Mesendoderm (in vitro differentiated cells): ENCODE data around the gene AGAP1.

Source experiments
- DNase-seq: peaks from one replicate; pipeline ENCODE4 v3.0.0; 2013
- H2AK5ac ChIP-seq: 2 replicates; pipeline ENCODE4 v1.6.1; 2013; ENCODE audit warnings: low read length, inconsistent platforms
- H2BK120ac ChIP-seq: 2 replicates; pipeline ENCODE4 v1.6.1; 2013; ENCODE audit warnings: low read depth, mild to moderate bottlenecking, low read length, moderate library complexity, mixed read lengths
- H2BK15ac ChIP-seq: replicated peaks from 2 replicates; pipeline ENCODE4 v1.6.1; 2013; ENCODE audit warnings: low read depth, mild to moderate bottlenecking, moderate library complexity
- H2BK5ac ChIP-seq: 2 replicates; pipeline ENCODE4 v1.6.1; 2013; ENCODE audit warnings: low read length, inconsistent platforms
- H3K18ac ChIP-seq: 2 replicates; pipeline ENCODE4 v1.6.1; 2013; ENCODE audit warnings: mild to moderate bottlenecking, low read length, mixed read lengths
- H3K23ac ChIP-seq: one replicate; pipeline ENCODE4 v1.6.1; 2013; ENCODE audit warnings: low read length
- H3K27ac ChIP-seq: 2 replicates; pipeline ENCODE4 v1.5.1; 2013; ENCODE audit warnings: low read depth, mild to moderate bottlenecking, inconsistent platforms, low read length, moderate library complexity
- H3K27me3 ChIP-seq: 2 replicates; pipeline ENCODE4 v1.6.1; 2013; ENCODE audit warnings: low read length, control low read depth, mild to moderate bottlenecking, inconsistent platforms; ENCODE audit not compliant: insufficient read depth, poor library complexity
- H3K36me3 ChIP-seq: 2 replicates; pipeline ENCODE4 v1.6.1; 2013; ENCODE audit warnings: low read length, inconsistent platforms; ENCODE audit not compliant: control insufficient read depth, insufficient read depth
- H3K4ac ChIP-seq: one replicate; pipeline ENCODE4 v1.6.1; 2013; ENCODE audit warnings: low read depth, mild to moderate bottlenecking, low read length, moderate library complexity
- H3K4me1 ChIP-seq: 2 replicates; pipeline ENCODE4 v1.6.1; 2013; ENCODE audit warnings: low read depth, low read length, inconsistent platforms; ENCODE audit not compliant: control insufficient read depth
- H3K4me2 ChIP-seq: 2 replicates; pipeline ENCODE4 v1.6.1; 2013; ENCODE audit warnings: low read length
- H3K4me3 ChIP-seq: 2 replicates; pipeline ENCODE4 v1.5.1; 2013; ENCODE audit warnings: mild to moderate bottlenecking, low read length
- H3K56ac ChIP-seq: one replicate; pipeline ENCODE4 v1.6.1; 2013; ENCODE audit warnings: low read length
- H3K79me1 ChIP-seq: 2 replicates; pipeline ENCODE4 v1.6.1; 2013; ENCODE audit warnings: low read length, inconsistent platforms
- H3K79me2 ChIP-seq: 2 replicates; pipeline ENCODE4 v1.6.1; 2013; ENCODE audit warnings: mild to moderate bottlenecking, low read length; ENCODE audit not compliant: control insufficient read depth, insufficient read depth
- H3K9ac ChIP-seq: 2 replicates; pipeline ENCODE4 v1.6.1; 2013; ENCODE audit warnings: low read length, inconsistent platforms
- H4K5ac ChIP-seq: one replicate; pipeline ENCODE4 v1.6.1; 2013; ENCODE audit warnings: low read length
- H4K8ac ChIP-seq: one replicate; pipeline ENCODE4 v1.6.1; 2013; ENCODE audit warnings: low read depth, mild to moderate bottlenecking, control low read depth, low read length, moderate library complexity
- WGBS: extraction: QIAGEN DNeasy Blood & Tissue Kit; methylation state at CpG from one replicate; pipeline ENCODE4 v1.1.7; 2013; ENCODE audit warnings: low lambda C conversion rate, missing lambda C conversion rate; ENCODE audit not compliant: insufficient coverage; ENCODE audit errors: extremely low coverage; 5-methylcytosine and 5-hydroxymethylcytosine counted together

AGAP1 gene

GRCh38 chr2:235925250-235925919, 431.5 kb downstream of the AGAP1 start:
- Histone ChIP-seq H3K4ac (no peak overlapping the region), H3K4me3 (no peak overlapping the region), H4K8ac (no peak overlapping the region), H2BK5ac (no peak overlapping the region), H3K36me3 (no peaks in the 10 kb centered on the region), H3K27me3 (no peaks in the 10 kb centered on the region), H3K18ac (no peak overlapping the region), H3K4me1 (no peaks in the 10 kb centered on the region), H3K23ac (no peak overlapping the region), H3K9ac (no peak overlapping the region), H3K79me2 (no peaks in the 10 kb centered on the region), H2BK15ac (no peak overlapping the region), H2BK120ac (no peak overlapping the region), H2AK5ac (no peak overlapping the region), H4K5ac (no peak overlapping the region), H3K27ac (no peak overlapping the region), H3K79me1 (no peaks in the 10 kb centered on the region), H3K56ac (no peak overlapping the region), H3K4me2 (no peak overlapping the region)
- peak; percentile 5 for DNase-seq
- WGBS, result no CpG with 5 or more reads among the region's 14 CpGs

GRCh38 chr2:235926229-235926628, 432.4 kb downstream of the AGAP1 start:
- H3K79me2 ChIP-seq, result no peaks in the 10 kb centered on the region
- H3K18ac ChIP-seq, result no peak overlapping the region
- H3K27ac ChIP-seq, result no peak overlapping the region
- H2AK5ac ChIP-seq, result no peak overlapping the region
- H3K4me1 ChIP-seq, result no peaks in the 10 kb centered on the region
- H3K4ac ChIP-seq, result no peak overlapping the region
- no peaks in the 10 kb centered on the region for H3K36me3 ChIP-seq
- no peaks in the 10 kb centered on the region for H3K79me1 ChIP-seq
- no peak overlapping the region for H3K56ac ChIP-seq
- no peak overlapping the region for H4K8ac ChIP-seq
- no peak overlapping the region for H3K4me3 ChIP-seq
- no peak overlapping the region for H2BK5ac ChIP-seq
- no peak overlapping the region for H2BK120ac ChIP-seq
- DNase-seq, result no peak
- H4K5ac ChIP-seq, result no peak overlapping the region
- H3K23ac ChIP-seq, result no peak overlapping the region
- no peak overlapping the region for H3K9ac ChIP-seq
- H2BK15ac ChIP-seq, result no peak overlapping the region
- H3K27me3 ChIP-seq, result no peaks in the 10 kb centered on the region
- WGBS, result no CpG with 5 or more reads among the region's 7 CpGs
- no peak overlapping the region for H3K4me2 ChIP-seq

- H2BK120ac ChIP-seq, result no peak overlapping the region
- H3K27ac ChIP-seq, result no peak overlapping the region
- H2BK15ac ChIP-seq, result no peak overlapping the region
- H3K56ac ChIP-seq, result no peak overlapping the region
- H4K8ac ChIP-seq, result no peak overlapping the region
- no peak overlapping the region for H2AK5ac ChIP-seq
- no peak overlapping the region for H4K5ac ChIP-seq
- no peak overlapping the region for H3K9ac ChIP-seq
- no peak overlapping the region for H3K4me3 ChIP-seq
- H3K4me2 ChIP-seq, result no peak overlapping the region
- no peaks in the 10 kb centered on the region for H3K36me3 ChIP-seq
- no peak overlapping the region for H2BK5ac ChIP-seq
- no peaks in the 10 kb centered on the region for H3K79me1 ChIP-seq
- no peaks in the 10 kb centered on the region for H3K4me1 ChIP-seq
- no peaks in the 10 kb centered on the region for H3K79me2 ChIP-seq
- H3K27me3 ChIP-seq, result no peaks in the 10 kb centered on the region
- H3K4ac ChIP-seq, result no peak overlapping the region
- WGBS, result no CpG with 5 or more reads among the region's 16 CpGs
- DNase-seq, result no peak
- H3K18ac ChIP-seq, result no peak overlapping the region
- no peak overlapping the region for H3K23ac ChIP-seq
Observed at GRCh38 chr2:235928751-235929370, 435.0 kb downstream of the AGAP1 start.

- no peaks in the 10 kb centered on the region for H3K79me1 ChIP-seq
- no CpG with 5 or more reads among the region's 19 CpGs for WGBS
- H2BK15ac ChIP-seq, result no peak overlapping the region
- H3K4ac ChIP-seq, result no peak overlapping the region
- H4K8ac ChIP-seq, result no peak overlapping the region
- no peak overlapping the region for H4K5ac ChIP-seq
- H2BK120ac ChIP-seq, result no peak overlapping the region
- H3K9ac ChIP-seq, result no peak overlapping the region
- no peak overlapping the region for H3K27ac ChIP-seq
- no peak overlapping the region for H3K4me2 ChIP-seq
- H3K23ac ChIP-seq, result no peak overlapping the region
- no peaks in the 10 kb centered on the region for H3K79me2 ChIP-seq
- H3K36me3 ChIP-seq, result no peaks in the 10 kb centered on the region
- no peak overlapping the region for H3K4me3 ChIP-seq
- H3K4me1 ChIP-seq, result no peaks in the 10 kb centered on the region
- no peak overlapping the region for H2BK5ac ChIP-seq
- no peak overlapping the region for H3K56ac ChIP-seq
- H2AK5ac ChIP-seq, result no peak overlapping the region
- H3K18ac ChIP-seq, result no peak overlapping the region
- no peaks in the 10 kb centered on the region for H3K27me3 ChIP-seq
- no peak for DNase-seq
Observed at GRCh38 chr2:235930701-235931100, 436.9 kb downstream of the AGAP1 start.

DNA sequence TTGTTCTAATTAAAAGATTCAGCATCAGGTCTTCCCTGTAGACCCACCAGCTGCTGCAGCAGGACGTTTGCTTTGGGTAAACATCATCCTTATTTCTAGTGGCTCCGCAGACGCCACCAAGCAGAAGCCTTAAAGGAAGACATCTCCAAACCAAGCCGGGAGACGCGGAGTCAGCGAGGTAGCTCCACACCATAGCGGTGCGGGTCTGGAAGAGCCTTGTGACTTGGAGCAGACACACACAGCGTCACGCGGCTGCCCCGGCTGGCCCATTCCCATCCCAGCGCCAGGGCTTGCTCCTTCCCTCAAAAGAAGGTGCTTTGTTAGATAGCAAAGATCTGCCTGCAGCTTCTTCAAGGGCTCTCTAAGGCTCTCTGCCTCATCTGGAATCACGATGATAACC, 437.8 kb downstream of the AGAP1 start:
- no peaks in the 10 kb centered on the region for H3K27me3 ChIP-seq
- no peak overlapping the region for H2BK120ac ChIP-seq
- H3K79me2 ChIP-seq, result no peaks in the 10 kb centered on the region
- no peak overlapping the region for H3K4me2 ChIP-seq
- DNase-seq, result no peak
- H3K27ac ChIP-seq, result no peak overlapping the region
- no peak overlapping the region for H3K18ac ChIP-seq
- H3K4me1 ChIP-seq, result no peaks in the 10 kb centered on the region
- no CpG with 5 or more reads among the region's 15 CpGs for WGBS
- no peak overlapping the region for H4K8ac ChIP-seq
- H2BK15ac ChIP-seq, result no peak overlapping the region
- H3K9ac ChIP-seq, result no peak overlapping the region
- H2AK5ac ChIP-seq, result no peak overlapping the region
- no peak overlapping the region for H3K4ac ChIP-seq
- H4K5ac ChIP-seq, result no peak overlapping the region
- no peak overlapping the region for H3K56ac ChIP-seq
- H3K23ac ChIP-seq, result no peak overlapping the region
- H3K36me3 ChIP-seq, result no peaks in the 10 kb centered on the region
- H3K79me1 ChIP-seq, result no peaks in the 10 kb centered on the region
- no peak overlapping the region for H3K4me3 ChIP-seq
- H2BK5ac ChIP-seq, result no peak overlapping the region
